Mucosa of stomach (tissue), 1 donor: ENCODE results near the gene DTX4.
"Not testable (repeated sequence)": the region's sequence is repeated elsewhere in the genome, so short reads cannot be mapped to it uniquely, and the experiment has no call there.

Experiments
- H3K27me3 ChIP-seq: one replicate; pipeline ENCODE4 v1.7.0; 2013; ENCODE audit warnings: mild to moderate bottlenecking, low read length; ENCODE audit not compliant: control insufficient read depth, insufficient read depth
- H3K36me3 ChIP-seq: one replicate; pipeline ENCODE4 v1.7.0; 2013; ENCODE audit warnings: low read length; ENCODE audit not compliant: control insufficient read depth, insufficient read depth
- H3K4me1 ChIP-seq: one replicate; pipeline ENCODE4 v1.7.0; 2013; ENCODE audit warnings: mild to moderate bottlenecking, low read length; ENCODE audit not compliant: control insufficient read depth, insufficient read depth
- H3K4me3 ChIP-seq: one replicate; pipeline ENCODE4 v1.7.0; 2013; ENCODE audit warnings: low read length
- H3K9ac ChIP-seq: one replicate; pipeline ENCODE4 v1.7.0; 2013; ENCODE audit warnings: mild to moderate bottlenecking, low read length, moderate library complexity
- H3K9me3 ChIP-seq: one replicate; pipeline ENCODE4 v1.7.0; 2013; ENCODE audit warnings: mild to moderate bottlenecking, low read length, moderate library complexity; ENCODE audit not compliant: control insufficient read depth
- donor health status: Pancreatic carcinoma.

DTX4 gene

GRCh38 chr11:59171508-59172322 is at the start of gene DTX4:
DTX4 (plus strand) TSS chr11:59172132; CDS start chr11:59172596, 464 bp downstream.
- Histone ChIP-seq H3K9me3 (no peaks in the 10 kb centered on the region), H3K9ac (peak within 1 kb of the TSS; percentile 70), H3K4me1 (peaks cover 25% of the 10 kb centered on the region), H3K27me3 (no peaks in the 10 kb centered on the region), H3K4me3 (peak within 1 kb of the TSS; percentile 71), H3K36me3 (no peaks in the 10 kb centered on the region)

DNA sequence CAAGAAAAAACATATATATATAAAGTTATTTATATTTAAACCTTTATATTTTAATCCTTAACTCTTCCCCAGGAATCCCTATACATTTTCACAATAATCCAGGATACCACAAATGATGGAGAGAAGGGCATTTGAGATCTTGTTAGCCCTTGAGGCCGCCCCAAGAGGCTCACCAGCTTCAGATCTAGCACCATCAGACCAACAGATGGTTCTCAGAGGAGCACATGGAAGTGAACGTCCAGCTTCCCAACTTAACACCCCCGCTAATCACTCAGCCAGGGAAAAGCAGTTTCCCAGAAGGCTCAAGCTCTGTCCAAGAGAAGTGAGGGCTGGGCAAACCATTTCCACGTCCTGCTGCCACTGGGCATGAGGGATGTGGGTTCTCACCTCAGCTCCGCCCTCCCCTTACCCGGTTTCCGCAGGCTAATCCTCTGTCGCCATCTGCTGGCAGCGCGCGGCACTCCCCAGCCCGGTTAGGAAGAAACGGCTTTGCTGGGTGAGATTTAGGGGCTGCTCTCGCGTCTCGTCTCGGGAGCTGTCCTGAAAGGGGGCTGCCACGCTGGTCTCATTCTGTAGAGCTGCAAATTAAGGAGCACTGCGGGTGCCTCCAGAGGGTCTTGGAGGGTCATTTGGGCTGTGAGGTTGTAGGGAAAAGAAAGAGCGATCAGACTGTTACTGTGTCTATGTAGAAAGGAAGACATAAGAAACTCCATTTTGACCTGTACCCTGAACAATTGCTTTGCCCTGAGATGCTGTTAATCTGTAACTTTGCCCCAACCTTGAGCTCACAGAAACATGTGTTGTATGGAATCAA is 36.1 kb upstream of the DTX4 start:
- no peaks in the 10 kb centered on the region for H3K27me3 ChIP-seq

DNA sequence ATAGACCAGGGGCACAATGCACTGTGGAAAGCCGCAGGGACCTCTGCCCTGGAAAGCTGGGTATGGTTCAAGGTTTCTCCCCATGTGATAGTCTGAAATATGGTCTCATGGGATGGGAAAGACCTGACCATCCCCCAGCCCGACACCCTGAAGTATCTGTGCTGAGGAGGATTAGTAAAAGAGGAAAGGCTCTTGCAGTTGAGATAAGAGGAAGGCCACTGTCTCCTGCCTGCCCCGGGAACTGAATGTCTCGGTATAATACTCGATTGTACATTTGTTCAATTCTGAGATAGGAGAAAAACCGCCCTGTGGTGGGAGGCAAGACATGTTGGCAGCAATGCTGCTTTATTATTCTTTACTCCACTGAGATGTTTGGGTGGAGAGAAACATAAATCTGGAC is 35.4 kb upstream of the DTX4 start:
- not testable (repeated sequence) for H3K4me3 ChIP-seq, H3K36me3 ChIP-seq, H3K9ac ChIP-seq, H3K4me1 ChIP-seq, H3K27me3 ChIP-seq, H3K9me3 ChIP-seq

More for the DNA sequence above, 36.1 kb upstream of the DTX4 start:
- H3K4me3 ChIP-seq: no peak overlapping the region
- H3K4me1 ChIP-seq: peaks cover 5% of the 10 kb centered on the region
- H3K36me3 ChIP-seq: peaks cover 6% of the 10 kb centered on the region
- H3K9me3 ChIP-seq: no peaks in the 10 kb centered on the region
- no peak overlapping the region for H3K9ac ChIP-seq

- Histone ChIP-seq H3K9me3 (no peaks in the 10 kb centered on the region), H3K4me3 (no peak overlapping the region), H3K9ac (no peak overlapping the region), H3K36me3 (no peaks in the 10 kb centered on the region), H3K27me3 (no peaks in the 10 kb centered on the region), H3K4me1 (peaks cover 5% of the 10 kb centered on the region)
Measured at GRCh38 chr11:59137190-59137589, 34.7 kb upstream of the DTX4 start.

GRCh38 chr11:59138643-59139042 is 33.3 kb upstream of the DTX4 start:
- H3K36me3 ChIP-seq: no peaks in the 10 kb centered on the region
- H3K9ac ChIP-seq: no peak overlapping the region
- no peaks in the 10 kb centered on the region for H3K9me3 ChIP-seq
- H3K4me1 ChIP-seq: peaks cover 8% of the 10 kb centered on the region
- H3K4me3 ChIP-seq: no peak overlapping the region
- no peaks in the 10 kb centered on the region for H3K27me3 ChIP-seq

GRCh38 chr11:59141191-59141590 is 30.7 kb upstream of the DTX4 start:
- Histone ChIP-seq H3K9me3 (no peaks in the 10 kb centered on the region), H3K27me3 (no peaks in the 10 kb centered on the region), H3K36me3 (no peaks in the 10 kb centered on the region), H3K4me1 (peaks cover 22% of the 10 kb centered on the region), H3K9ac (no peak overlapping the region), H3K4me3 (no peak overlapping the region)

DNA sequence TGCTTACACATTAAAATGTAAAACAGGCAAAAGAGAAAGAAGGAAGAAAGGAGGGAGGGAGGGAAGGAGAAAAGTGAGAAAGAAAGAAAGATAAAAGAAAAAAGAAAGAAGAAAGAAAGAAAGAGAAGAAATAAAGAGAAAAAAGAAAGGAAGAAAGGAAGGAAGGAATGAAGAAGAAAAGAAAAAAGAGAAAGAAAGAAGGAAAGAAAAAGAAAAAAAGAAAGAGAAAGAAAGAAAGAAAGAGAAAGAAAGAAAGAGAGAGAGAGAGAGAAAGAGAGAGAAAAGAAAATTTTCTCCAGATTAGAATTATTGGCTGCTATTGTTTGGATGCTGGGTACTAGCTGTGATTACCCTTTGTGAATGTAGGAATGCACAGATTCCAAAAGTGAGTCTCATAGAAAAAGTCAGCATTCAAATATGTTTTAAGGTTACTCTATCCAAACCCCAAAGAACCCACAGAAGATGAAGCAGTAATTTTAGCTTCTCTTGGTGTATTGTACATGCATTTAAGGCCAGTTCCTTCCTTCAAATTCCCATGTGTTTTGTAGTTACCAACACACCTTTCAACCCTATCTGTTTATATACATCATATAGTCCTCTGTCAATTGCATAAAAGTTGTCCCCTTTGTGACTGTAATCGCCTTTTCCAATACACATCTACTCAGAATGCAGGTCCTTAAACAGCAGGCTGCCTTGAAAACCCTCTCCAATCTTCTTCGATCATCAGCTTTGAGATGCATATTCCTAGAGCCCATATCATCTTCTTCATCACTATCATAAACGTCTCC is 30.1 kb upstream of the DTX4 start:
- Histone ChIP-seq H3K9me3 (no peaks in the 10 kb centered on the region), H3K9ac (peak overlapping the region; percentile 86), H3K4me1 (peaks cover 22% of the 10 kb centered on the region), H3K36me3 (no peaks in the 10 kb centered on the region), H3K27me3 (no peaks in the 10 kb centered on the region), H3K4me3 (peak overlapping the region; percentile 44)

DNA sequence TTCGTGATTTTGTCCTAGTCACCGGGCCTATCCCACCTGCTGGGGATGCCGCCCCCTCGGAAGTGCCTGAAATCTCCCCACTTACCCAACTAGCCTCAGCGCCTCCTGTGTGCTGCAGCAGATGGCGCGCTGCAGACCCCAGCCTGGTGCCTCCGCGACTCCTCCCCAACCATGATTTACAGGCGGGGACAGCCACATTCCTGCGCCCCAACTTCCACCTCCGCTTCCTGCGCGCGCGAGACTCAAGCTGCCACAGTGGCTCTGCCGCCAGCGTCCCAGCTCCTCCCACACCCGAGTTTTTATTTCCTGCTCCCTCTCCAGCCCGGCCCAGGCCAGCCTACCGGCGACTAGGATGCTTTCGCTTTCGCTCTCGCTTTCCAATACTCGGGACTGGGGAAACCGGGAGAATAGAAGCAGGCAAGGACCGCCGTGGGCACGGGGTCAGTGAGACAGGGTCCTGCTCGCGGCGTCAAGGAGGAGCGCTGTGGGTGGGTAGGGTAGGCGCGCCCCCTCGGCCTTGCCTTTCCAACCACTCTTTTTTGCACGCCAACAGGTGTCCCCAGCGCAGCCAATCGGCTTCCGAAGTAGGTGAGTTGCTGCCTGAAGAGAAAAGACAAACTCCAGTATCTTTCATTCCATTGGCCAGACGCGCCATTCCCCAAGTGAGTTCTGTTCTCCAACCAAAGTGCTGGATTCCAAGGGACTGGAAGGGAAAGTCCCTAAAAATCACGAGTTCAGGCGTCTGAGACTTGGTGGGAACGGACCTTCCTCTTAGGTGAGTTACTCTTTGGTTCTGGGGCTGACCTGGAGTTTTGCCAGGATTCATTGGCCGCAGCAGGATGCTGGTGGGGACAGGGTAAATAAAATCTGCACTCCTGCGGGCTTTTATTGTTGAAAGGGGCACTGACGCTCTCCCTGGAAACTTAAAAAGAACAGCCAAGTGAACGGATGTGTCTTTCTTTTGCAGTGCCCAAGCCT is 29.1 kb upstream of the DTX4 start, which contains the start of gene FAM111A:
Gene FAM111A (plus strand): TSS at position 327 of the 978 bp plus-strand sequence. CDS start 6,017 bp downstream, outside the sequence.
- no peaks in the 10 kb centered on the region for H3K36me3 ChIP-seq
- peak within 1 kb of the TSS; percentile 44 for H3K4me3 ChIP-seq
- H3K27me3 ChIP-seq: no peaks in the 10 kb centered on the region
- H3K9me3 ChIP-seq: no peaks in the 10 kb centered on the region
- peaks cover 22% of the 10 kb centered on the region for H3K4me1 ChIP-seq
- H3K9ac ChIP-seq: peak within 1 kb of the TSS; percentile 86

GRCh38 chr11:59144096-59144495 is 27.8 kb upstream of the DTX4 start:
- Histone ChIP-seq H3K9ac (peak overlapping the region; percentile 86), H3K27me3 (no peaks in the 10 kb centered on the region), H3K4me3 (peak overlapping the region; percentile 52), H3K9me3 (no peaks in the 10 kb centered on the region), H3K36me3 (no peaks in the 10 kb centered on the region), H3K4me1 (peaks cover 22% of the 10 kb centered on the region)

DNA sequence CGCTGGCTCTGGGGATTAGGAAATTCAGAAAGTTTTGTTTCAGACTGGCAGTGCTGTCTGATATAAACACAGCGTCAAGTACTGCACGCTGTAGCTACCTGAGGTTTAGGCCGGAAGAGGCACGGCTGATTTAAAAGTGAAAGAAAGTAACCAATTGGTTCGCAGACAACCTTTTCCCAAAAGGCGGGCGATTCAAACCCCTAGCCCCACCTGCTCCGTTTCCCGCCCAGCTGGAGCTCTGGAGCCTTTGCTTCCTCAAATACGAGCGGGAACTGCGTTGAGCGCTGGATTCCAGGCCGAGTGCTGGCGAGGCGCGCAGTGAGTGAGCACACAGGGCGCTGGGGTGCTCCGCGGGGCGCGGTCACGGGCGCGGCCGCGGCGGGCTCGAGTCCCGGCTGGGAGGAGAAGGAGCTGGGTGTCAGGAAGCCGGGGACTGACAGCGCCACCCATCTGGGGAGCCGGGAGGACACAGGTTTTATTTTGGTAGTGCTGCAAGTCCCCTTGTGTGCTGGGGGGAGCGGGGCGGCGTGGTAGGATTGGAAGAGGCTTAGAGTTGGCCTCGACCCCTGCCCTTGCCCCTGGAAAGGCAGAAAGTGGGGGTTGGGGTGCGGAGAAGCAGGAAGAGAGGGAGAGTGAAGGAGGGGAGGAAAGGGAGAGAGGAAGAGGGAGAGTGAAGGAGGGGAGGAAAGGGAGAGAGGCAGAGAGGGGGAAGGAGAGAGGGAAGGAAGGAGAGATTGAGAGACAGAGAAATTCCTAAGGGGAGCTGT is 27.2 kb upstream of the DTX4 start:
- Histone ChIP-seq H3K9ac (peak overlapping the region; percentile 54), H3K4me1 (peaks cover 22% of the 10 kb centered on the region)

More for the DNA sequence above, 27.2 kb upstream of the DTX4 start:
- Histone ChIP-seq H3K27me3 (no peaks in the 10 kb centered on the region), H3K9me3 (no peaks in the 10 kb centered on the region), H3K4me3 (peak overlapping the region; percentile 52), H3K36me3 (no peaks in the 10 kb centered on the region)
